NCI-H2196 treated with DMSO at 0.1 percent for 48 hours (cell line): ENCODE results near the gene VPS26C.

ENCODE experiments used
- DNase-seq: peaks from one replicate; lab custom pipeline; 2025; ENCODE audit not compliant: unreplicated experiment; lab: John Stamatoyannopoulos, UW

VPS26C gene

DNA sequence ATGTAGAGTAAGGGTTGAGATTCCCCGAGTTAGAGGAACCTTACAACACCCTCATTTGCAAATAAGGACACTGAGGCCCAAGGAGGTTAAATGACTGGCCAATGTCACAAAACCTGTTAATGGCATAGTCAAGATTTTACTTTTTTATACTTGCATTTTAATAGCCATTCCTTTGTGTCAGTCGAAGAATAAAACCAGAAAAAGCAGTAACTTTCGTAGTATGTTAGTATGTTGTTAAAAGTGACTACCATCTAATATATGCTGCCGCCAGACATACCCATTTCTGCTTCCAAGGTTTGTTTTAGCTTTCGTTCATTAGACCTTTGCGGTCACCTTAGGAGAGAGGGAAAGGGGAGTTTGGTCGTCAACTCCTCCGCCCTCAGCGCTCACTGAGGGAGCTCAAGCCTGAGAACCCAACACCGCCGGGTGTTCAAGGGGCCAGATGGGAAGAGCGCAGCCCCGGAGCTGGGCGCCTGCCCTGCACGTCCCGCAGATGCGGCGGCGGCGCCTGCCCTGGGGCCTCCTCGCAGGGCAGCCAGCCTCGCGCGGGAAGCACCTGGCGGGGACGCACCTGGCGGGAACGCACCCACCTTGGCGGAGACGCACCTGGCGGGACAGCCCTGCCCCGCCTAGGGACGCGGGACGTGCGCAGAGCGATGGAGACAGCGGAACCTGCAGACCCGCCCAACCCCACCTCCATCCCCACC, 466 bp downstream of the VPS26C start:
- DNase-seq, result no peak

DNA sequence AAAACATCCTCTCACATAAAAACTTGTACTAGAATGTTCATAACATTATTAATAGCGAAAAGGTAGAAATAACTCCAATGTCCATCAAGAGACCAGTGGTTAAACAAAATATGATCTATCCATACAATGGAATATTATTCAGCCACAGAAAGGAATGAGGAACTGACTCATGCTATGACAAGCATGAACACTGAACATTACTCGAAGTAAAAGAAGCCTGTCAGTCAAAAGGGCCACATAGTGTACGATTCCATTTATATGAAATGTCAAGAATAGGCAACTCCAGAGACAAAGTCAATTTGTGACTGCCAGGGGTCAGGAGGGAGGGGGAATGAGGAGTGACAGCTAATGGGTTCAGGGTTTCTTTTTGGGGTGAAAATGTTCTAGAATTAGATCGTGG, 2.3 kb downstream of the VPS26C start:
- no peak for DNase-seq

DNA sequence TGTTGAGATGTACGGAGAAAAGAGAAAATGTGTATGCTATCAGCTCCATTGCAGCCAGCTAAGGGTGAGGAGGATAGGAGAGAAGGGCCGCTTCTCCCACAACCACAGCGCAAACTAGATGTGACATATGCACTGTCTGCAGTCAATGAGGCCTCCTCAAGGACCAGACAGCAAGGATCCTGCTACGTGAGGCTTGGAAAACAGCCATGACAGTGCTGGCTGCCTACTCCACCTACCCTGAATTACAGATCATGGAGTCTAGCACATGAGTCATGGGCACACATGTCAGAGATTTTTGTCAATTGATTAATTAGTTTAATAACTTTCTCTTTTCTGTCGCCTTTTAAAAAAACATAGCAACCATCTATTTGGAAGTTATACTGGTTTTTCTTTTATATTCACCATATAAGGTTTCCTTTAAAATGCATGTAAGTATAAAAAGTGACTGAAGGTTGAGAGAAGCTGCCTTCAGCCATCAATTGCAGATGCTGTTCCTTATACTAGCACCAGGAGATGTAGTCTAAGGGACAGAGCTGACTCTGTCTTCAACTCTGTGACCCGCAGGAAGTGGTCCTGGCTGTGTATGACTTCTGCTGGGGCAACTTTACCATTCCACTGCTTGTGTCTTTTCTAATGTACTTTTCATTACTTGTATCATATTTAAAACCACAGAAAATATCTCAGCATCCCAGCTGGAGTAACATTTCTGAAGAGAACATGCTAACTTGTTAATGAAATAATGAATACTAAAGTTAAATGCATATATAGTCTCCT, 3.1 kb downstream of the VPS26C start:
- no peak for DNase-seq

DNA sequence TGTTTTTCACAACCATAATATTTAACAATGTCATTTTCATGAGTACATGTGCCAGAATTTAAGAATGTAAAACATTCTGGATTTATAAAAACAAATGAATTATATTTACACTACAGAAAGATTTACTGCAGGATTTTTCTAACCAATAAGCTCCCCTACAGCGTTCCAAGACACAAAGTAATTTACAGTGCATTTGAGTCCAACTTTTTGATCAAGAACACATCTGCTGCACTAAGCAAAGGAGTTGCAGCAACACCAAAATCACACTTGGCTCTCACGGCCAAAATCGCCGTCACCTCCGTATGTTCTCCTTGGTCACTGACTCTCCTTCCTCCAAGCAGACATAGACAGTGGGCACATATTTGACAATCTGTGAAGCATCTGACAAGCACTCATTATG, 7.7 kb downstream of the VPS26C start:
- DNase-seq, result no peak

DNA sequence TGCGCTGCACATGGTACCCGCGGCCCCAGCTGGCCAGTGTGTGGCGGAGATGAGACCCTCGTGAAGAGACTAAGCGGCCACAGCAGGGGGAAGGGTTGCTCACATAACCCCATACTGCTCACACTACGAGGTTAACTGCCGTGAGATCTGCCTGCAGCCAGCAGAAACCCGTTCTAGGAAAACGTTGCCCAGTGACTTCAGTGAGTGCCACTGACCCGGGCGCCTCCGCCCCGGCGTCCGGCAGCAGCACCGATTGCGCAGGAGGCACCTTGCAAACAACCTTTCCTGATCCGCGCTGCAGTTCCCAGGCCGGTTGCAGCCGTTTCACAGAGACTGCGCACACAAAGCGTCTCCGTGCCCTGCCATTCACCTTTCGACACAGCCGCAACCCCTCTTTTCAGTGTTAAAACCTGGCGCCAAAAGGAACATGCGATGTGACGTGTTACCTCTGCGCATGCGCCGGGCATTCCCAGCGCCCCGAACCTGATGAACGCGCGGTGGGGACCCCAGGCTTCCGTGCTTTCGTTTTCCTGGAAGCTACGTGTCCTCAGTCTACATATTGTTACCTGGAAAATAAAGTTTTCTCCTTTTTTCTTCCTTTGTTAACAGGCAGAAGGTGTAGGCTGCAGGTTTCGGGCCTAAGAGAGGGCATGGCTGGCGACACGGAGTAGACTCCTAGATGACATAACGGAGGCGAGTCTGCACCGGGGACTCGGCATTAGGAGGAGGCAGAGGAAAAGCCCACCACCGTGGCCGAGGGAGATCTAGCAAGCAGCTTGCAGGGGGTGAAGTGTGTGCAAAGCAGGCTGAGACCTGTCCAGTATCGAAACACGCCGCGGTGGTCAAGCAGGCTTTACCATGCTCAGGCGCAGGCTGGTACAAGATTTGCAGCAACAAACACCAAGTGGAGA, 8.9 kb downstream of the VPS26C start:
- DNase-seq, result peak; percentile 80

DNA sequence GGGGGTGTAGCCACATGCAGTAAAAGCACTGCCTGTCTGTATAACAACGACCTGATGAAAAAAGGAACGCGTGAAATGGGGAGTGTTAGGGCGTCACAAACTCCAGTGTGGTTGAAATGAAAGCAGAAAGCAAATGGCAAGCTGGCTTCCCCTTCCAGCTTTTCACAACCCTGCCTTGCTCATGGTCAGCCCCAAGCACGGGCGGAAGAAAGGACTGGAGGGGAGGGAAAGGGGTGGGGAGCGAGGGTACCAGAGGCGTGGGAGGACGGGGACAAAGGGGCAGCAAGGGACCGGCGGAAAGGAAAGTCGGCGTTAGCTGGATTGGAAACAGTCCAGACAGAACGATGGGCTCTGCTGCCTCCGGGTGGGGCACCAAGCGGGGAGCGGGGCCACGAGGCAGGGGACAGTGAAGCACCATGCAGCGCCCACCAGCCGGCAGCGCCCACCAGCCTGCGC, 9.6 kb downstream of the VPS26C start:
- no peak for DNase-seq

DNA sequence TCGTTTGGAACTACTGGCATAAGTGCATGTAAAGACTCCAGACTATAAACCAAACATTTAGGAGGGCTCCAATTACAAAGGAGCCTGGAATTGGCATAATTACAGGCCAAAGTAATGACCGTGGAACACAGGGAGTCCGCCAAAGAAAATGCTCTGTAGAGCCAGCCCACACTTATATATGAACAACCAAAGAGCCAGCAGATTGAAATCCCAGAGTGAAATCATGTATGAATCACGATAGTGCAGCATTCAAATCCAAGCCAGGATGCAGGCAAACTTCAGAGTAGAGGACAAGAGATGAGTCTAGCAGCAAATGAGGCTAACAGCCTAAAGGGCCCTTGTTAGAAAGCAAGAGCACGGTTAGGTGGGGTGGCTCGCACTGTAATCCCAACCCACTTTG, 13.1 kb downstream of the VPS26C start:
- no peak for DNase-seq

DNA sequence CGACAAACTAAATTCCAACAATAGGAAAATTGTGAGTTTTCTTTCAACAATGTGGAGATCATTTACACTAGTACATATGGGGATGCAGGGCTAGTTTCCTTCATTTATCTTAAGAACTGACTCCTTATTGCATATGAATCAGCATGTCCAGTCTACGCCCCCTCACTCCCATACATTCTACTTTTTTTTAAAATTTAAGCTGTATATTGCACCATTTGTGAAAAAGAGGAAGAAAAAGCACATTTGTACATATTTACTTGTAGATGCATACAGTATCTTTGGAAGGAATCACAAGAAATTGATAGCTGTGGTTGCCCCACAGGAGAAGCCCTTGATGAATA, 15.9 kb downstream of the VPS26C start:
- no peak for DNase-seq

DNA sequence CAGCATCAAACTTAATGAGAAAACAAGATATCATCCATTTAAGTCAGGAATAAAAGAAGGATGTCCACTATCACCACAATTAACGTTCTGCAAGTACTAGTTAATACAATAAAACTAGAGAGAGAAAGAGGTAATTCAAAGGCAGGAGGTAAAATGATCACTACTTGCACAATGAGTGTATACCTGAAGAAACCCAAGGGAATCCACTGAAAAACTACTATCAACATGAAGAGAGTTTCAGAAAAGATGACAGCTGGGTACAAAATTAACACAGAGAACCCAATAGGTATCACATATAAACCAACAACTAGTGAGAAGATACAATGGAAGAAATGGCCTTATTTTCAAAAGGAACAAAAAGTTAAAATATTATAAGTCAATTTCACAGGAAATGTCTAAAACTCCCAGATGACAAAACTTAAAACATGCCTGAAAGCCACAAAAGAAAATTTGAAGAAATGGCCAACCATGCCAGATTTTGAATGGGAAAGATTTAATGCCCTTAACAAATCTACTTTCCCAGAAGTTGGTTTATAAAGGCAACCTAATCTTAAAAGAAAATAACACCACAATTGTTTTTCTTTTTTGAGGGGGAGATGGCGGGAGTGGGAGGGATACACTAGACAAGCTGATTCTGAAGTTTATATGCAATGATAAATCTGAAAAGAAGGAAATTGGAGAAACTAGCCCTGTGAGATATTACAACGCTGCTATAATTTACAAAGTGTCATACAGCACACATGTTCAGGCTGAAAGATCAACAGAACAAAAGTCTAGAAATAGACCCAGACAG, 17.8 kb downstream of the VPS26C start:
- DNase-seq, result no peak

DNA sequence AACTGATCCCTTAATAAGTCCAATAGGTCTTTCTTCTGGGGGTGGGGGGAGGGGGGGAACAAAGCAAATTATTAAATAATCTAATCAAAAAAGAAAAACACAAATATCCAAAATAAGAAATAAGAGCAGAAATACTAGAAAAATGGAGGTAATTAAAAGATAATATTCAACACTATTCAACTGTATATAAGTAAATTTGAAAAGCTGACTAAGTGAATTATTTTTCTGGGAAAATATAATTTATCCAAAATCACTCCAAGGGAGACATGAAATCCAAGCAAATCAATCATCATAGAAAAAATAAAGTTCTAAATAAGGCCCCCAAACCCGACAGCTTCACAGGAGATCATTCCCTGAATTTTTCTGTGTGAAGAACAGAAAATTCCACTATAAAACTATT, 18.8 kb downstream of the VPS26C start:
- DNase-seq, result no peak

DNA sequence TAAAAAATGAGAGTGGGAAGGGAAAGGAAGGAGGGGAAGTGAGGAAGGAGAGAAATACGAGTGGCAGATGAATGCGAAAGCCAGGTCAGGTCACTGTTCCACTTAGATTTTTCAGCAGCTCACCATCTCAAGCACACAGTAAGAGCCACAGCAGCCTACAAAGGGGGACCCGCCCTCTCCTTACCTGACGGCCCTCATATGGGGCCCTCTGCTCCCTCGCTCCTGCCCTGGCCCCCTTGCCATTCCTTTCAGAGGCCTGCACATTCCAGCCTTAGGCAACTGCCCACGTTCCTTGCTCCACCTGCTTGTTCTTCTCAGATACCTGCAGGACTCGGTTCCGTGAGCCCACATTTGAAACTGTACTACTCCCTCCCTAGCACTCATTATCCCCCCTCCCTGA, 22.0 kb downstream of the VPS26C start:
- DNase-seq, result no peak

DNA sequence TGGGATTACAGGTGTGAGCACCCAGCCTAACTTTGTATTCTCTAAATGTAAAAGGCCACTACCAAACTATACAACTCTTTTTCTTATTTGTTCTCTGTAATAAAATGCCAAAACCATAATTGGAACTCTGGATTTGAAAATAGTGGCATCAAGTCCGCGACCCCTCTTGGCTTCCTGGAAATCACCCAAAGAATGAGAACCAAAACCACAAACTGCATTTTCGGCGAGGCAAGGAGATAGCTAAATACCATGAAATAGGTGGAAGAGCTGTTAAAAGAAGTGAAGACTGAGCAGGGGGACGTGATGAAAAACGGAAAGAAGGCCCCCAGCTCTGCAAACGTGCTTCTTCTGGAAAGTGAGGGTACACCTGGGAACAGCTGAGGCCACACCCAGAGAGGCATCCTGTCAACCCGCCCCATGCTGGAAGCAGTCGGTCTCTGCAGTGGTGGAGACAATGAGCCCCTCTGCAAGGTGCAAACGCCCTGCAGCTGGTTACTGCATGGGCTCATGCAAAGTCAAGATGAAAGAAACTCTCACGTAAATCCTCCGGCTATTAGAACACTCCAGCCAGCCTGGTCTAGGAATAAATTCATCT, 22.5 kb downstream of the VPS26C start:
- no peak for DNase-seq

DNA sequence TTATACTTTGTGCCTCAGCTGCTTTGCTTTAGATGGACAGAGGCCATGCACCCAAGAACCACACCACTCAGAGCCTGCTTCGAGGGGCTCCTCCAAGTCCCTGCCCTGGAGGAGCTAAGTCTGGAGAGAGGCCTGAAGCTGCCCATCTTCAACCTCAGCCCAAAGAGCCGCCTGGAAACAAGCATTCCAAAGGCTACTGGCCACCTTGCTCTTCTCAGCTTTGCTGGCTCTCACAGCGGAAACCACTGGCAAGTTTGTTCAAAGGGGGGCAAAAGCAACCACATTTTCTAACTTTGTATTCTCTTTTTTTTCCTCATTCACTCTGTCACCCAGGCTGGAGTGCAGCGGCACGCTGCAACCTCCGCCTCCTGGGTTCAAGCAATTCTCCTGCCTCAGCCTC, 23.2 kb downstream of the VPS26C start:
- DNase-seq, result no peak

DNA sequence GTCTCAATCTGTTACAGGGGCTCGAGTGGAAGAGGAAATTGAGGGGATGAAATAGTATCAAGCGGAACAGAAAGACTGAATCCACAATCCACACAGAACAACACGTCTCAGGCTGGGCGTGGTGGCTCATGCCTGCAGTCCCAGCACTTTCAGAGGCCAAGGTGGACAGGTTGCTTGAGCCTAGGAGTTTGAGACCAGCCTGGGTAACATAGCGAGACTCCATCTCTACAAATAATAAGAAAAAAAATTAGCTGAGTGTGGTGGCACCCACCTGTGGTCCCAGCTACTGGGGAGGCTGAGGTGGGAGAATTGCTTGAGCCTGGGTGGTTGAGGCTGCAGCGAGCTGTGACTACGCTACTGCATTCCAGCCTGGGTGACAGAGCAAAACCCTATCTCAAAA, 25.7 kb downstream of the VPS26C start:
- no peak for DNase-seq

DNA sequence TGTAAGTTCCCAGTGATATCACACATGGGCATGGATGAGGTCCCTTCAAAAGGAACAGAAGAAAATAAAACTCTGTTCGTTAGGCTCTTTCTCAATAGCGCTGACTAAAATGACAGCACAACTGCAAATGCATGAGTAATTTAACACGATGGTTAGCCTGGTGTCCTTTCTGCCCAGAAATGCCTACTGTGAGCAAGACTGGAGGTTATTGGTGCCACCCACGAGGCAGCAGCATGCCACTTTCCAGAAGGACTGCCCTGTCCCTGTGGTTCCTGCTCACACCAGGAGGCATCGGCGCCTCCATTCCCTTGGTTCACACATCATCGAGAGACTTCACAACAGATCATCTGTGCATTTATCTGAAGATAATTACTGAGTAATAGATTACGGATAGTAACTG, 26.2 kb downstream of the VPS26C start:
- DNase-seq, result no peak

DNA sequence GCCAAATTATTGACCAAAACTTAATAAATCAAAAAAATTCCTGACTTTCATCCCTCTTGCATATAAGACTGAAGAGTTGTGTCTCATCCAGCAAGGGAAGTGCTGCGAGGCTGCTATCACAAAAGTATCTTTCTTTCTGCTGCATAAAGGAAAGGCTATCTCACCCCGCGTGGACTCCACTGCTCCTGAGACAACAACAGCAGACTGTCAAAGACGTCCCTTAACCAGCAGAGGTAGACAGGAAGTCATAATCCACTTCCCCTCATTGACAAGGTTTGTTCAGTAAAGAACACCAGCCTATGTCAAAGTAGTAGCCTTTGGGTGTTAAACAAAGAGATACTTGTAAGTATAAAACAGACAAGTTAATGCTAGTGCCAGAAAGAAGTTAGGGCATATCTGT, 29.4 kb downstream of the VPS26C start:
- no peak for DNase-seq

DNA sequence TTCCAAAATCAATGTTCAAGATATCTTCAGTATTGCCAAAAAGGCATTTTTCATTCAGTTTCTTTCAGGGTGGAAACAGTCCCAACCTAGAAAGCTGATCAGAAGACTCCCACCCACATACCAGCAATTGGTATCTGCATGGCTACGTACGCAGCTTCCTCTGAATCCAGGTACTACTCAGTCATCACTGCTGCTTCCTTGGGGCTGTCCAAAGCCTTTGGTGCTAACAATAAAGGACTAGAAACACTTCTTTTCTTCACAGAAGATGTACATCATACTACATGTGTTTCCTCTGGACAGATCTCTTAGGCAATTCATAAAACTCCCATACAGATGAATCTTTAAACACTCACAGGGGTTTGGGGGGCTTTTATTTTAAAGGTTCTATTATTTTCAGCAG, 29.8 kb downstream of the VPS26C start:
- no peak for DNase-seq

DNA sequence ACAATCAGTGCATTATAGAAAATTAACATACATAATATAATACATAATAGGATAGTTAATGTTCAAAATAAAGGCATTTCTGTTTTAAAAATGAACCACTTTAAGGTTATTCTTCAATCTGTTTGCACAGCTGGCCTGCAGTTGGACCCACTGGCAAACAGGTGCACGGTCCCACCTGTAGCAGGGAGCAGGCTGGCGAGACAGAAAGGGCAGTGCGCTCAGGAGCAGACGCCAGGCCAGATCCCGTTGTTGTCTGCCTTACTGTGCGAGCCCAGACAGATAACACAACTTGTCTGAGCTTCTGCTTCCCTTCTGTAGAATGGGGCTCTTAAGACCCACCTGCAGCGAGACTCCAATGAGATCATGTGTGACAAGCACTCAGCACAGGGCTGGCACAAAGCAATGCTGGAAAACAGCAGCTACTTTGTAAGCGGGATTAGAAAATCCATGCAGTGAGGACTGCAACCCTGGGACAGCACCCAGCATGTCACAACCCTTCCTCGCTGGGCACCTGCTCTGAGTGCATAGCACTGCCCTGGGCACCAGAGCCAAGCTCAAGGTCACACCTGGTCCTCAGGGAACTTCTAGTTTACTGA, 33.5 kb downstream of the VPS26C start:
- peak; percentile 16 for DNase-seq

DNA sequence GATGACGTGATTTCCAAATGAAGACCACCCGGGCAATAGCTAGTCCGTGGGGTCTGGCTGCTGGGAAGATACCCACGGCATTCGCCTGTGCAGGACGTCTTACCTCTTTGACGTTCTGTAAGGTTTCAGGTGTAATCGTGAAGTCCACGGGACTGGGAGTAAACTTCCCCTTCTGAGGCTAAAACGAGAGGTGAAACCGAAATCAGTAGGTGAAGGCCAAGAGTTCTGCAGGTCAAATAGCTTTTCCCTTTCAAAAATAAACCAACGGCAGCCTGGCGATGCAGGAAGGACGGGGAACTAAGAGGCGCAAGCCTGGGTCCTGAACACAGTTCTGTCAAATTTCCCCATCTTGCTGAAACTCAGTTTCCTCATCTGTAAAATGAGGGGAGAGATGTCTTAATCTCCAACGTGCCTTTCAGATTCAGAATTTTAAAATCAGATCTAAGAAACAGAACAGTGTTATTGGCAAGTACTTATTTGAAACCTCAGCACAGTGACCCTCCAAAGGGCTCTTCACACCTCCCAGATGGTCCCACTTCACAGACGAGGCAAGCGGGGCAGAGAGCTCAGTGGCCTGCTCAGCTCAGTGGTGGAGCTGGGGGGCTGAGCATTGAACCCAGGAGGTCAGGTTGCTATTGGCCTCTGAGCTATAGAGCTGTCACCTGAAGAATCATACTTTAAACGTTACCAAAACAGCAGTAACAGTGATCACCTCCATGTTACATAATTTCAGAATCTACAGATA, 34.7 kb downstream of the VPS26C start:
- no peak for DNase-seq
